HG03575 (cell line): ENCODE data around the gene PMM1.
"Not testable (repeated sequence)": the region's sequence is repeated elsewhere in the genome, so short reads cannot be mapped to it uniquely, and the experiment has no call there.

Experiments
- ATAC-seq: cut with Tn5 transposase; IDR thresholded peaks from one replicate; pipeline ENCODE4 v1.9.1; 2021; ENCODE audit not compliant: unreplicated experiment, insufficient number of reproducible peaks, low FRiP score; ENCODE audit errors: extremely low read depth

PMM1 gene

GRCh38 chr22:41589391-41590241, at the start of gene PMM1:
TSS of gene PMM1 (minus strand) at chr22:41589840. CDS start at chr22:41589805, 35 bp downstream.
- ATAC-seq: peak; percentile 36

- ATAC-seq: no peak
These were observed 49.1 kb upstream of the PMM1 start for GRCh38 chr22:41638748-41639147.

GRCh38 chr22:41638124-41638523, 48.5 kb upstream of the PMM1 start:
- no peak for ATAC-seq

DNA sequence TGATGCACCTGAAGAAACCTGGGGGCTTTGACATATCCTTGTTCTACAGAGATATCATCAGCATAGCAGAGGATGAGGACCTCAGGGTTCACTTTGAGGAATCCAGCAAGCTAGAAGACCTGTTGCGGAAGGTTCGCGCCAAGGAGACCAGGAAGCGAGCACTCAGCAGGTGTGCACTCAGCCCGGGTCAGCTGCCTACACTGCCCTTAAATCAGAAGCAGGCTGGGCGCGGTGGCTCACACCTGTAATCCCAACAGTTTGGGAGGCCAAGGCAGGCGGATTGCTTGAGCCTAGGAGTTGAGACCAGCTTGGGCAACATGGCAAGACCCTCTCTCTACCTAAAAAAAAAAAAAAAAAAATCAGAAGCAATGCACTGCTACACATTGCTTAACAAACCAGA, 48.0 kb upstream of the PMM1 start:
- ATAC-seq: not testable (repeated sequence)

DNA sequence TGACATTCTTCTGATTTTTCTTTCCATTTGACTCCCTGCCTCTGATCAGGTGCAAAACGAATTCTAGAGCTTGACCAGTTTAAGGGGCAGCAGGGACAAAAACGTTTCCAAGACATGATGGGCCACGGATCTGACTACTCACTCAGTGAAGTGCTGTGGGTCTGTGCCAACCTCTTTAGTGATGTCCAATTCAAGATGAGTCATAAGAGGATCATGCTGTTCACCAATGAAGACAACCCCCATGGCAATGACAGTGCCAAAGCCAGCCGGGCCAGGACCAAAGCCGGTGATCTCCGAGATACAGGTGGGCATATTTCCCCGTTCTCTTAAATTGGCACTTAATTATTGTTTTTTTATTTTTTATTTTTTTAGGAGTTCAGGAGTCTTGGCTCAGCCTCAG, 46.8 kb upstream of the PMM1 start:
- ATAC-seq: no peak

DNA sequence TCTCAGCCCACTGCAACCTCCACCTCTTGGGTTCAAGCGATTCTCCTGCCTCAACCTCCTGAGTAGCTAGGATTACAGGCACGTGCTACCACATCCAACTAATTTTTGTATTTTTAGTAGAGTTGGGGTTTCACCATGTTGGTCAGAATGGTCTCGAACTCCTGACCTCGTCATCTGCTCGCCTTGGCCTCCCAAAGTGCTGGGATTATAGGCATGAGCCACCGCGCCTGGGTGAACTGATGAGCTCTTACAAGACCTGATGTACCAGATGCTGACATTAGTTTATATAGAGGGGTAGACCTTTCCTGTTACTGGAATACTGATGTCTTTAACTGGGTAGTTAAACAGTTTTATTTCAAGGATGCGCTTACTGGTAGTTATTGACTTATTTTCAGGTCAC, 45.0 kb upstream of the PMM1 start:
- ATAC-seq: not testable (repeated sequence)

DNA sequence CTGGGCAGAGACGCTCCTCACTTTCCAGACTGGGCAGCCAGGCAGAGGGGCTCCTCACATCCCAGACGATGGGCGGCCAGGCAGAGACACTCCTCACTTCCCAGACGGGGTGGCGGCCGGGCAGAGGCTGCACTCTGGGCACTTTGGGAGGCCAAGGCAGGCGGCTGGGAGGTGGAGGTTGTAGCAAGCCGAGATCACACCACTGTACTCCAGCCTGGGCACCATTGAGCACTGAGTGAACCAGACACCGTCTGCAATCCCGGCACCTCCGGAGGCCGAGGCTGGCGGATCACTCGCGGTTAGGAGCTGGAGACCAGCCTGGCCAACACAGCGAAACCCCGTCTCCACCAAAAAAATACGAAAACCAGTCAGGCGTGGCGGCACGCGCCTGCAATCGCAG, 42.0 kb upstream of the PMM1 start:
- ATAC-seq: not testable (repeated sequence)

DNA sequence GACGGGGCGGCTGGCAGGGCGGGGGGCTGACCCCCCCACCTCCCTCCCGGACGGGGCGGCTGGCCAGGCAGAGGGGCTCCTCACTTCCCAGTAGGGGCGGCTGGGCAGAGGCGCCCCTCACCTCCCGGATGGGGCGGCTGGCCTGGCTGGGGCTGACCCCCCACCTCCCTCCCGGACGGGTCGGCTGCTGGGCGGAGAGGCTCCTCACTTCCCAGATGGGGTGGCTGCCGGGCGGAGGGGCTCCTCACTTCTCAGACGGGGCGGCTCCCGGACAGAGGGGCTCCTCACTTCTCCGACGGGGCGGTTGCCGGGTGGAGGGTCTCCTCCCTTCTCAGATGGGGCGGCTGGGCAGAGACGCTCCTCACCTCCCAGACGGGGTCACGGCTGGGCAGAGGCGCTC, 41.5 kb upstream of the PMM1 start:
- ATAC-seq: not testable (repeated sequence)

- ATAC-seq: no peak
These were observed 35.9 kb upstream of the PMM1 start for GRCh38 chr22:41625577-41625976.

DNA sequence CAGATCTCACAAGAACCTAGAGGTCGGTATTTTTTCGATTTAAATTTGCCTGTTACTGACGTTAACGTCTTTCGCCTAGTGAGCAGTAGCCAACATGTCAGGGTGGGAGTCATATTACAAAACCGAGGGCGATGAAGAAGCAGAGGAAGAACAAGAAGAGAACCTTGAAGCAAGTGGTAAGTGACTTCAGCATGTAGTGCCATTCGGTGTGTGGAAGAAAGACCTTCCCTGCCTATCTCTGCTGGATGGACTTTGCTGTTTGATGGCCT, 32.2 kb upstream of the PMM1 start:
- ATAC-seq: no peak

- peak; percentile 31 for ATAC-seq
These were observed 31.7 kb upstream of the PMM1 start, which contains the start of gene XRCC6 for GRCh38 chr22:41621099-41621910. TSS of gene XRCC6 (plus strand) at chr22:41621295. CDS start at chr22:41622005, 710 bp downstream.

- peak; percentile 10 for ATAC-seq
These were observed 31.0 kb upstream of the PMM1 start, which contains the start of gene DESI1 for GRCh38 chr22:41620589-41621098. TSS of gene DESI1 (minus strand) at chr22:41621043. CDS start at chr22:41620839, 204 bp downstream.

DNA sequence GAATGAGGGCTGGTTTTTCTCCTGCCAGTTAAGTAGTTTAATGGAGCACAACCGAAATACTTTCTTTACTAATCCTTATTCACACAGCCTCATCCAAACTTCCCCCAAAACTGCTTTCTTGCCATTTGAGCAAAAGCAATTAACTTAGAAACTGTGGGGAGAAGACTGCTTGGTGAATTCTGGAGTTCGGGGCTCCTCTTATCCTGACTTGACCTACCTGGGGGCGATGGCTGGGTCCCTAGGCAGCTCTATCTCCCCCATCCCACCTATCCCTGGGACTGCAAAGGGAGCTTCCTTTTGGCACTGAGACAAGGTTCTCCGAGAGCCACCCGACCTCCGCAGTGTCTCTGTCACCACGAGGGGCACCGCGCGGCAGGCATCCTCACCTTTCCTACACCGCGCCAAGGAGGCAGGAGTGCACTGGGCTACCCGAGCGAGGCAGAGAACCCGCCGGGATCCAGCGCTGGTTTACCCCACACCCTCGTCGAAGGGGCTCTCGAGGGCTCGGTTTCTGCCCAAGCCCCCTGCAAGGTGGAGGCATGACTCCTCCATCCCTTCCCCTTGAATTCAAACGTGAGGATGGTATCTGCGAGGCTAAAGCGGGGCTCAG, 30.4 kb upstream of the PMM1 start:
- ATAC-seq: no peak

DNA sequence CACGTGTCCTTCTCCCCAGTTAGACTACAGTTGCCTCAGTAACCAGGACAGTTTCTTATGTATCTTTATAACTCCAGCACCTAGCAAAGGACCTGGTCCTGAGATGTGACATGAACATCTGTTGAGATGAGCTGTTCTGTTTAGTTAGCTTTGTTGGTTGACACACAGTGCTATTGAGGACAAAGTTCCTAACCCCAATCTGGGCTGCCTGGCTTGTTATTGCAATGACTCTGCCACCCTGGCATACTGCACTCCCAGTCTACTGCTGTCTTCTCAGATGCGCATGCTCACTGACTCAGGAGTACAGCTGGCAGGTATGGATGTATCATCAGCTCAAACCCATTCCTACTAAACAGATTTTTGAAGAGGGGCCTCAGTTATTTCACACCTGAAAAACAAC, 23.8 kb upstream of the PMM1 start:
- ATAC-seq: no peak

DNA sequence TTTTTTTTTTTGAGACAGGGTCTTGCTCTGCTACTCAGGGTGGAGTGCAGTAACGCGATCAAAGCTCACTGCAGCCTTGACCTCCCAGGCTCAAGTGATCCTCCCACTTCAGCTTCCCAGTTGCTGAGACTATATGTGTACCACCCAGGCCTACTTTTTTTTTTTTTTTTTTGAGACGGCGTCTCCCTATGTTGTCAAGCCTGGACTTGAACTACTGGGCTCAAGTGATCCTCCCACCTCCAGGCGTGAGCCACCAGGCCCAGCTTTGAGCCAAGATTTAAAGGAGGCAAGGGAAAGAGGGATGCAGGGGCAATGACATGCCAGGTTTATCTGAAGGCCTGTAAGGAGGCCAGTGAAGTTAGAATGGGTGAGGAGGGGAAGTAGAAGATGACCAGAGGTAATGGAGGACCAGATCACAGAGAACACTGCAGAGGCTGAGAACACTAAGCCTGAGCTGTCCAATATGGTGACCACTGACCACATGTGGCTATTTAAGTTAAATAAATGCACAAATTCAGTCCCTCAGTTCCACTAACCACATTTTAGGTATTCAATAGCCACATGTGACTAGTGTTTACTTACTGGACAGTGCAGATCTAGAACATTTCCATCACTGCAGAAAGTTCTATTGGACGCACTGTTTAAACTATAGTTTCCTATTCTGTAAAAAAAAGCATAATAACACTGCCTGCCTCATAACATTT, 23.1 kb upstream of the PMM1 start:
- no peak for ATAC-seq

- no peak for ATAC-seq
These were observed 18.7 kb upstream of the PMM1 start for GRCh38 chr22:41608386-41608785.

GRCh38 chr22:41603873-41604332, 14.3 kb upstream of the PMM1 start:
- ATAC-seq: no peak

DNA sequence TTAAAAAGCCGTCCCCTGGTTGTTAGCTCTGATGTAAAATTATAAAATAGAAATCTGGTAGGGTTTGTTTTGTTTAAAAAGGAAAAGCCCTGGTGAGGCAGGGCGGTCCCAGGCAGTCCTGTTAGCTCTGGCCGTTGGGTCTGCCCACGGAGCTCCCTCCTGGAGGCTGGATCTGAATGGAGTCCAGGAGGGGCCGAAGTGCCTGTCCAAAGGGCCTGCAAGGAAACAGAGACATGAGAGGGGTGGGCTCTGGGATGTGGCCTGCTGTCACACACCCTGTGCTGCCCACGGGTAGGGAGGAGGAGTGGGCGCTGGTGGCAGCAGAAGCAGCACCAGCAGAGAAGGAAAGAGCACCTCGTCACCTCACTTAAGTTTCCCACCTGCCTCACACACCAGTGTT, 11.3 kb upstream of the PMM1 start:
- ATAC-seq: no peak
